Mammary epithelial cell (primary cell): ENCODE results near the gene PTTG1IP.

Experiments
- EZH2 ChIP-seq: IDR thresholded peaks from 2 replicates; pipeline ENCODE4 v1.6.1; 2012; ENCODE audit warnings: low read length, inconsistent platforms, borderline replicate concordance
- TF ChIP-seq, protein P1 (sequence below), 2 donors: IDR thresholded peaks in 1 of 2; conservative IDR thresholded peaks in 1 of 2; 2 replicates each; pipeline ENCODE4 v1.5.1; 2011 to 2012; ENCODE audit warnings: inconsistent platforms in 2 of 2, low read length in 2 of 2, mild to moderate bottlenecking in 2 of 2, control low read depth in 1 of 2, low read depth in 1 of 2; ENCODE audit not compliant: insufficient read depth in 1 of 2; ENCODE audit errors: extremely low read depth in 1 of 2

DNA sequence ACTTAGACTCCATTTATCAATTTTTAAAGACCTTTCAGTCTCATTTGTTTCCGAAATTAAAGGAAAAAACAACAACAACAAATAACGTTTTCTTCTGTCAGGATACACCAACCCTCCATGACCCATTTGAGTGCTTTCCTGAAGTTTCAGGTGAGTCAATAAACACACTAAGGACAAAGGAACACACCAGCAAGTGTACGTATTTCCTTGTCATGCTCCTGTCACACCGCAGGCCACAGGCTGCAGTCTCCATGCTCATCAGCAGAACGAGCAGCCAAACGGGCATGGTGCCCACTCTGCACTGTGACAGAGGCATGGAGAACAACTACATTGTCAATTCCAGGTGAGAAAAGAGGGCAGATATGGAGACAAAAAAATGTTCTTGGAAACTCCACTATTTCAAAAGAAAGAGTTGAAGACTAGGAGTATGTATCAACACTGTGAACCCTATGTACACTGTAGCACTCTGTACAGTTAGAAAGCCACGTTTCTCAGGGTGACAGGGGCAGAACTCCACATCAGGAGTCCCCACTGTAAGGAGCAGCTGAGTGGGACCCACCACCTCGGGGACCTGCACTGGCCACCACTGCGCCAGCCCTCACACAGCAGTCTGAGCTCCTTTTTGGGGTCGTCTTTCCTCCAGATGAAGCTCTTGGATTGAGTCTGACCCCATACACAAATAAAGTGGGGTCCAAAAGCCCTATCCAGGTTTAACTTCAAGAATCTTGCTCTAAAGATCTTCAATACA, 2.6 kb downstream of the PTTG1IP start:
- TF ChIP-seq, protein P1, sequence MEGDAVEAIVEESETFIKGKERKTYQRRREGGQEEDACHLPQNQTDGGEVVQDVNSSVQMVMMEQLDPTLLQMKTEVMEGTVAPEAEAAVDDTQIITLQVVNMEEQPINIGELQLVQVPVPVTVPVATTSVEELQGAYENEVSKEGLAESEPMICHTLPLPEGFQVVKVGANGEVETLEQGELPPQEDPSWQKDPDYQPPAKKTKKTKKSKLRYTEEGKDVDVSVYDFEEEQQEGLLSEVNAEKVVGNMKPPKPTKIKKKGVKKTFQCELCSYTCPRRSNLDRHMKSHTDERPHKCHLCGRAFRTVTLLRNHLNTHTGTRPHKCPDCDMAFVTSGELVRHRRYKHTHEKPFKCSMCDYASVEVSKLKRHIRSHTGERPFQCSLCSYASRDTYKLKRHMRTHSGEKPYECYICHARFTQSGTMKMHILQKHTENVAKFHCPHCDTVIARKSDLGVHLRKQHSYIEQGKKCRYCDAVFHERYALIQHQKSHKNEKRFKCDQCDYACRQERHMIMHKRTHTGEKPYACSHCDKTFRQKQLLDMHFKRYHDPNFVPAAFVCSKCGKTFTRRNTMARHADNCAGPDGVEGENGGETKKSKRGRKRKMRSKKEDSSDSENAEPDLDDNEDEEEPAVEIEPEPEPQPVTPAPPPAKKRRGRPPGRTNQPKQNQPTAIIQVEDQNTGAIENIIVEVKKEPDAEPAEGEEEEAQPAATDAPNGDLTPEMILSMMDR (conservative IDR thresholded peaks at IDR 0.05 in 1 of 2, IDR thresholded peaks at IDR 0.05 in 1 of 2; ENCODE audit: extremely low read depth in 1 of 2, insufficient read depth in 1 of 2, low read depth in 1 of 2, low read length in 2 of 2), result no peak
- TF ChIP-seq EZH2, result no peak
